HepG2 (cell line): Measurements from ENCODE around the gene PSMD3. TPM values are rescaled to one million over a fixed set of nuclear protein-coding genes. Genes with fewer than 3 reads are reported as not detected.
A peak's percentile ranks its signal among the peaks of the same experiment; 100 is the strongest.

Experiments used
- DMAP1 ChIP-seq: IDR thresholded peaks from 2 replicates; pipeline ENCODE4 v1.6.1; 2016
- KDM1A ChIP-seq: IDR thresholded peaks from 2 replicates; pipeline ENCODE4 v1.6.1; 2016; ENCODE audit warnings: missing compliant biosample characterization
- MIER2 ChIP-seq: IDR thresholded peaks from 2 replicates; pipeline ENCODE4 v1.6.1; 2016; ENCODE audit warnings: missing biosample characterization, missing genetic modification reagents
- RAD51 ChIP-seq: fragments of 450-650 bp; IDR thresholded peaks from 2 replicates; pipeline ENCODE4 v1.6.1; 2016; ENCODE audit warnings: borderline replicate concordance
- TBX3 ChIP-seq: fragments of 450-650 bp; IDR thresholded peaks from 2 replicates; pipeline ENCODE4 v1.6.1; 2017; ENCODE audit warnings: antibody characterized with exemption, mild to moderate bottlenecking, inconsistent platforms, borderline replicate concordance
- TFDP2 ChIP-seq: sonication (generic); formaldehyde crosslinking; IDR thresholded peaks from 2 replicates; pipeline ENCODE4 v1.4.0; 2020; ENCODE audit warnings: missing genetic modification reagents
- TOE1 ChIP-seq: sonication (generic); formaldehyde crosslinking; IDR thresholded peaks from 2 replicates; pipeline ENCODE4 v1.4.0; 2020; ENCODE audit warnings: mild to moderate bottlenecking, missing genetic modification reagents
- ZFP36L1 ChIP-seq: sonication (generic); formaldehyde crosslinking; IDR thresholded peaks from 2 replicates; pipeline ENCODE4 v1.8.0; 2022; ENCODE audit warnings: mild to moderate bottlenecking, missing genetic modification reagents, moderate library complexity
- ZMAT3 ChIP-seq: sonication (generic); formaldehyde crosslinking; conservative IDR thresholded peaks from 2 replicates; pipeline ENCODE4 v1.7.0; 2021; ENCODE audit warnings: missing genetic modification reagents
- ZNF17 ChIP-seq: sonication (generic); formaldehyde crosslinking; IDR thresholded peaks from 2 replicates; pipeline ENCODE4 v1.5.0; 2020; ENCODE audit warnings: mild to moderate bottlenecking, missing genetic modification reagents
- ZNF205 ChIP-seq: IDR thresholded peaks from 2 replicates; pipeline ENCODE4 v1.6.1; 2018; ENCODE audit warnings: missing biosample characterization, missing genetic modification reagents
- ZNF558 ChIP-seq: sonication (generic); formaldehyde crosslinking; IDR thresholded peaks from 2 replicates; pipeline ENCODE4 v1.9.0; 2022; ENCODE audit warnings: mild to moderate bottlenecking, missing genetic modification reagents, borderline replicate concordance
- ZNF597 ChIP-seq: sonication (generic); formaldehyde crosslinking; IDR thresholded peaks from 2 replicates; pipeline ENCODE4 v1.5.0; 2020; ENCODE audit warnings: missing genetic modification reagents
- ZSCAN9 ChIP-seq: IDR thresholded peaks from 2 replicates; pipeline ENCODE4 v1.6.1; 2016; ENCODE audit warnings: borderline replicate concordance
- polyA plus RNA-seq, 8 experiments: library from polyadenylated mRNA; depleted of rRNA in 3 of 8; stranded (reverse) in 7 of 8; unstranded in 1 of 8; fragments of >200 nt; fragmentation: Illumina TruSeq in 4 of 8; extraction: Trizol in 4 of 8; gene quantifications; 2 replicates each; pipeline versions ENCODE4 v1.2.1 to v1.2.3, GENCODE V29; 2011 to 2016; ENCODE audit warnings: low read depth in 4 of 8, missing spikeins in 1 of 8, mixed read lengths in 1 of 8; ENCODE audit not compliant: insufficient read depth in 1 of 8
- total RNA-seq, 5 experiments: library from RNA; depleted of rRNA; stranded (reverse); fragments of >200 nt; fragmentation: Illumina TruSeq; extraction: Trizol; gene quantifications; 2 replicates each; pipeline ENCODE4 v1.2.3, GENCODE V29; 2016; ENCODE audit warnings: low read depth in 1 of 5
- TF ChIP-seq, protein P1 (sequence below): sonication (generic); formaldehyde crosslinking; IDR thresholded peaks from 2 replicates; pipeline ENCODE4 v1.4.0; 2020; ENCODE audit warnings: missing genetic modification reagents
- TF ChIP-seq, protein P2 (sequence below): sonication (generic); formaldehyde crosslinking; IDR thresholded peaks from one replicate; pipeline ENCODE4 v1.5.1; 2020; ENCODE audit warnings: mild to moderate bottlenecking, missing genetic modification reagents; ENCODE audit errors: not compliant biosample characterization

The PSMD3 gene
- total and polyA plus RNA-seq, 2 of the 13 experiments (the other 11 are each of a cell fraction or from before 2014, with no cell fraction given): 97.4 to 146 TPM

DNA sequence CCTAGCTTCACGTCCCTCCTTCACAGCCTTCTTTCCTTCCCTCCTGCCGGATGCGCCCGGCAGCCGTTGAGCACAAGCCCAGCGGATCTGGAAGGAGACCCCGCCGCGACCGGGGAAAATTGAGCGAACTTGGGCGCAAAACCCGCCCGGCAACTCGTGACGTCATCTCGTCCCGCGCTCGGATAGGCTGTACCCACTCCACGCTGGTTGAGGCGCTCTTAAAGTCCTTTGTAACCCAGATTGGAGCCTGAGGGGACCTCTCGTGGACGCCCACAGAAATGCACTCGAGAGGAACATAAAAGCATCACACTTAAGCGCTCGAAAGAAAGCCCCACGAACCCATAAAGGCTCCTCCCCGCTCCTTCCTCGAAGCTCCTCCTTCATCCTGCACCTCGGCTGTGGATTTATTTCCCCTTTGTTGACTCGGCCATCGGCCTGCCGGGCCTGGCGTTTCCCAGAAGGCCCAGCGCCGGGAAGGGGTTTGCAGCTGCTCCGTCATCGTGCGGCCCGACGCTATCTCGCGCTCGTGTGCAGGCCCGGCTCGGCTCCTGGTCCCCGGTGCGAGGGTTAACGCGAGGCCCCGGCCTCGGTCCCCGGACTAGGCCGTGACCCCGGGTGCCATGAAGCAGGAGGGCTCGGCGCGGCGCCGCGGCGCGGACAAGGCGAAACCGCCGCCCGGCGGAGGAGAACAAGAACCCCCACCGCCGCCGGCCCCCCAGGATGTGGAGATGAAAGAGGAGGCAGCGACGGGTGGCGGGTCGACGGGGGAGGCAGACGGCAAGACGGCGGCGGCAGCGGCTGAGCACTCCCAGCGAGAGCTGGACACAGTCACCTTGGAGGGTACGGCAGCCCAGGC is at the start of gene PSMD3 (continued):
- TF ChIP-seq, protein P1, sequence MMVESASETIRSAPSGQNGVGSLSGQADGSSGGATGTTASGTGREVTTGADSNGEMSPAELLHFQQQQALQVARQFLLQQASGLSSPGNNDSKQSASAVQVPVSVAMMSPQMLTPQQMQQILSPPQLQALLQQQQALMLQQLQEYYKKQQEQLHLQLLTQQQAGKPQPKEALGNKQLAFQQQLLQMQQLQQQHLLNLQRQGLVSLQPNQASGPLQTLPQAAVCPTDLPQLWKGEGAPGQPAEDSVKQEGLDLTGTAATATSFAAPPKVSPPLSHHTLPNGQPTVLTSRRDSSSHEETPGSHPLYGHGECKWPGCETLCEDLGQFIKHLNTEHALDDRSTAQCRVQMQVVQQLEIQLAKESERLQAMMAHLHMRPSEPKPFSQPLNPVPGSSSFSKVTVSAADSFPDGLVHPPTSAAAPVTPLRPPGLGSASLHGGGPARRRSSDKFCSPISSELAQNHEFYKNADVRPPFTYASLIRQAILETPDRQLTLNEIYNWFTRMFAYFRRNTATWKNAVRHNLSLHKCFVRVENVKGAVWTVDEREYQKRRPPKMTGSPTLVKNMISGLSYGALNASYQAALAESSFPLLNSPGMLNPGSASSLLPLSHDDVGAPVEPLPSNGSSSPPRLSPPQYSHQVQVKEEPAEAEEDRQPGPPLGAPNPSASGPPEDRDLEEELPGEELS (CRISPR knock-in tag): peak; percentile 67
- TF ChIP-seq ZNF597 (no peak), ZNF558 (peak; percentile 77; the same call in 1 of the 2 replicates), MIER2 (CRISPR knock-in tag) (peak; percentile 72; the same call in 1 of the 2 replicates), TFDP2 (CRISPR knock-in tag) (peak; percentile 80), KDM1A (CRISPR knock-in tag) (peak; percentile 63; the same call in 1 of the 2 replicates), RAD51 (no peak), TOE1 (CRISPR knock-in tag) (peak; percentile 99), ZFP36L1 (CRISPR knock-in tag) (0 out of 2 replicates have a peak, but pooled peaks have one; percentile 48), TBX3 (no peak; the same call in 1 of the 2 replicates), ZSCAN9 (CRISPR knock-in tag) (peak; percentile 97), ZNF205 (CRISPR knock-in tag) (peak; percentile 94), ZNF17 (CRISPR knock-in tag) (no peak), ZMAT3 (CRISPR knock-in tag) (peak; percentile 99), DMAP1 (peak; percentile 98)
- TF ChIP-seq, protein P2, sequence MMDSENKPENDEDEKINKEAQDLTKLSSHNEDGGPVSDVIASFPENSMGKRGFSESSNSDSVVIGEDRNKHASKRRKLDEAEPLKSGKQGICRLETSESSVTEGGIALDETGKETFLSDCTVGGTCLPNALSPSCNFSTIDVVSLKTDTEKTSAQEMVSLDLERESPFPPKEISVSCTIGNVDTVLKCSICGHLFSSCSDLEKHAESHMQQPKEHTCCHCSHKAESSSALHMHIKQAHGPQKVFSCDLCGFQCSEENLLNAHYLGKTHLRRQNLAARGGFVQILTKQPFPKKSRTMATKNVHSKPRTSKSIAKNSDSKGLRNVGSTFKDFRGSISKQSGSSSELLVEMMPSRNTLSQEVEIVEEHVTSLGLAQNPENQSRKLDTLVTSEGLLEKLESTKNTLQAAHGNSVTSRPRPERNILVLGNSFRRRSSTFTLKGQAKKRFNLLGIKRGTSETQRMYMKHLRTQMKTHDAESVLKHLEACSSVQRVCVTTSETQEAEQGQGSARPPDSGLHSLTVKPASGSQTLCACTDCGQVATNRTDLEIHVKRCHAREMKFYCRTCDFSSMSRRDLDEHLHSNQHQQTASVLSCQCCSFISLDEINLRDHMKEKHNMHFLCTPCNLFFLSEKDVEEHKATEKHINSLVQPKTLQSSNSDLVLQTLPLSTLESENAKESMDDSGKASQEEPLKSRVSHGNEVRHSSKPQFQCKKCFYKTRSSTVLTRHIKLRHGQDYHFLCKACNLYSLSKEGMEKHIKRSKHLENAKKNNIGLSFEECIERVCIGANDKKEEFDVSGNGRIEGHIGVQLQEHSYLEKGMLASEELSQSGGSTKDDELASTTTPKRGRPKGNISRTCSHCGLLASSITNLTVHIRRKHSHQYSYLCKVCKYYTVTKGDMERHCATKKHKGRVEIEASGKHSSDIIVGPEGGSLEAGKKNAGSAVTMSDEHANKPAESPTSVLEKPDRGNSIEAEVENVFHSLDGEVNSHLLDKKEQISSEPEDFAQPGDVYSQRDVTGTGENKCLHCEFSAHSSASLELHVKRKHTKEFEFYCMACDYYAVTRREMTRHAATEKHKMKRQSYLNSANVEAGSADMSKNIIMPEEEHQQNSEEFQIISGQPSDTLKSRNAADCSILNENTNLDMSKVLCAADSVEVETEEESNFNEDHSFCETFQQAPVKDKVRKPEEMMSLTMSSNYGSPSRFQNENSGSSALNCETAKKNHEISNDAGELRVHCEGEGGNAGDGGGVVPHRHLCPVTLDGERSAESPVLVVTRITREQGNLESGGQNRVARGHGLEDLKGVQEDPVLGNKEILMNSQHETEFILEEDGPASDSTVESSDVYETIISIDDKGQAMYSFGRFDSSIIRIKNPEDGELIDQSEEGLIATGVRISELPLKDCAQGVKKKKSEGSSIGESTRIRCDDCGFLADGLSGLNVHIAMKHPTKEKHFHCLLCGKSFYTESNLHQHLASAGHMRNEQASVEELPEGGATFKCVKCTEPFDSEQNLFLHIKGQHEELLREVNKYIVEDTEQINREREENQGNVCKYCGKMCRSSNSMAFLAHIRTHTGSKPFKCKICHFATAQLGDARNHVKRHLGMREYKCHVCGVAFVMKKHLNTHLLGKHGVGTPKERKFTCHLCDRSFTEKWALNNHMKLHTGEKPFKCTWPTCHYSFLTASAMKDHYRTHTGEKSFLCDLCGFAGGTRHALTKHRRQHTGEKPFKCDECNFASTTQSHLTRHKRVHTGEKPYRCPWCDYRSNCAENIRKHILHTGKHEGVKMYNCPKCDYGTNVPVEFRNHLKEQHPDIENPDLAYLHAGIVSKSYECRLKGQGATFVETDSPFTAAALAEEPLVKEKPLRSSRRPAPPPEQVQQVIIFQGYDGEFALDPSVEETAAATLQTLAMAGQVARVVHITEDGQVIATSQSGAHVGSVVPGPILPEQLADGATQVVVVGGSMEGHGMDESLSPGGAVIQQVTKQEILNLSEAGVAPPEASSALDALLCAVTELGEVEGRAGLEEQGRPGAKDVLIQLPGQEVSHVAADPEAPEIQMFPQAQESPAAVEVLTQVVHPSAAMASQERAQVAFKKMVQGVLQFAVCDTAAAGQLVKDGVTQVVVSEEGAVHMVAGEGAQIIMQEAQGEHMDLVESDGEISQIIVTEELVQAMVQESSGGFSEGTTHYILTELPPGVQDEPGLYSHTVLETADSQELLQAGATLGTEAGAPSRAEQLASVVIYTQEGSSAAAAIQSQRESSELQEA (CRISPR knock-in tag): peak; percentile 94
